Measurements from ENCODE around the gene ILF3. TPM values are rescaled to one million over a fixed set of nuclear protein-coding genes. Genes with fewer than 3 reads are reported as not detected.

The ILF3 gene
- total and polyA plus RNA-seq, 2 of the 13 experiments (the other 11 are each of a cell fraction or from before 2014, with no cell fraction given), result 120 to 173 TPM

DNA sequence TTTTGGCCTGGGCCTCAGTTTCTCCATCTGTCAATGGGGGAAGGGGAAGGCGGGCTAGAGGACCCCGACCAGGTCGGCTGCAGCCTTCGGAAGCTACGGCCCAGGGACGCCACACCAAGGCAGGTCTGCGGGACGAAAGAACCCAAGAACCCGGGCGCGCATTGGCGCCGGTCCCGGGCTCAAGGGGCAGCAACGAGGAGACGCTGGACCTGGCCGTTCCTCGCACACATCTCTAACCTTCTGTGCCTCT, 739 bp upstream of the ILF3 start (continued):
- TF ChIP-seq, protein P1, sequence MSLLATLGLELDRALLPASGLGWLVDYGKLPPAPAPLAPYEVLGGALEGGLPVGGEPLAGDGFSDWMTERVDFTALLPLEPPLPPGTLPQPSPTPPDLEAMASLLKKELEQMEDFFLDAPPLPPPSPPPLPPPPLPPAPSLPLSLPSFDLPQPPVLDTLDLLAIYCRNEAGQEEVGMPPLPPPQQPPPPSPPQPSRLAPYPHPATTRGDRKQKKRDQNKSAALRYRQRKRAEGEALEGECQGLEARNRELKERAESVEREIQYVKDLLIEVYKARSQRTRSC (CRISPR knock-in tag; IDR thresholded peaks at IDR 0.05; ENCODE audit: low read depth), result 0 out of 2 replicates have a peak, but pooled peaks have one; percentile 47
- no peak; the same call in 1 of the 2 replicates for TF ChIP-seq RFX5 (IDR thresholded peaks at IDR 0.05; ENCODE audit: low read depth, low read length)
- TF ChIP-seq EZH2 (conservative IDR thresholded peaks at IDR 0.05; ENCODE audit: low read depth, low read length), result no peak
- TF ChIP-seq ZNF737 (CRISPR knock-in tag; IDR thresholded peaks at IDR 0.05; ENCODE audit: borderline replicate concordance), result no peak
- TF ChIP-seq, protein P2, sequence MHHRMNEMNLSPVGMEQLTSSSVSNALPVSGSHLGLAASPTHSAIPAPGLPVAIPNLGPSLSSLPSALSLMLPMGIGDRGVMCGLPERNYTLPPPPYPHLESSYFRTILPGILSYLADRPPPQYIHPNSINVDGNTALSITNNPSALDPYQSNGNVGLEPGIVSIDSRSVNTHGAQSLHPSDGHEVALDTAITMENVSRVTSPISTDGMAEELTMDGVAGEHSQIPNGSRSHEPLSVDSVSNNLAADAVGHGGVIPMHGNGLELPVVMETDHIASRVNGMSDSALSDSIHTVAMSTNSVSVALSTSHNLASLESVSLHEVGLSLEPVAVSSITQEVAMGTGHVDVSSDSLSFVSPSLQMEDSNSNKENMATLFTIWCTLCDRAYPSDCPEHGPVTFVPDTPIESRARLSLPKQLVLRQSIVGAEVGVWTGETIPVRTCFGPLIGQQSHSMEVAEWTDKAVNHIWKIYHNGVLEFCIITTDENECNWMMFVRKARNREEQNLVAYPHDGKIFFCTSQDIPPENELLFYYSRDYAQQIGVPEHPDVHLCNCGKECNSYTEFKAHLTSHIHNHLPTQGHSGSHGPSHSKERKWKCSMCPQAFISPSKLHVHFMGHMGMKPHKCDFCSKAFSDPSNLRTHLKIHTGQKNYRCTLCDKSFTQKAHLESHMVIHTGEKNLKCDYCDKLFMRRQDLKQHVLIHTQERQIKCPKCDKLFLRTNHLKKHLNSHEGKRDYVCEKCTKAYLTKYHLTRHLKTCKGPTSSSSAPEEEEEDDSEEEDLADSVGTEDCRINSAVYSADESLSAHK (CRISPR knock-in tag; IDR thresholded peaks at IDR 0.05; ENCODE audit: borderline replicate concordance), result no peak
- peak; percentile 43; the same call in 1 of the 2 replicates for TF ChIP-seq DNMT3B (CRISPR knock-in tag; conservative IDR thresholded peaks at IDR 0.05)
- TF ChIP-seq, protein P3, sequence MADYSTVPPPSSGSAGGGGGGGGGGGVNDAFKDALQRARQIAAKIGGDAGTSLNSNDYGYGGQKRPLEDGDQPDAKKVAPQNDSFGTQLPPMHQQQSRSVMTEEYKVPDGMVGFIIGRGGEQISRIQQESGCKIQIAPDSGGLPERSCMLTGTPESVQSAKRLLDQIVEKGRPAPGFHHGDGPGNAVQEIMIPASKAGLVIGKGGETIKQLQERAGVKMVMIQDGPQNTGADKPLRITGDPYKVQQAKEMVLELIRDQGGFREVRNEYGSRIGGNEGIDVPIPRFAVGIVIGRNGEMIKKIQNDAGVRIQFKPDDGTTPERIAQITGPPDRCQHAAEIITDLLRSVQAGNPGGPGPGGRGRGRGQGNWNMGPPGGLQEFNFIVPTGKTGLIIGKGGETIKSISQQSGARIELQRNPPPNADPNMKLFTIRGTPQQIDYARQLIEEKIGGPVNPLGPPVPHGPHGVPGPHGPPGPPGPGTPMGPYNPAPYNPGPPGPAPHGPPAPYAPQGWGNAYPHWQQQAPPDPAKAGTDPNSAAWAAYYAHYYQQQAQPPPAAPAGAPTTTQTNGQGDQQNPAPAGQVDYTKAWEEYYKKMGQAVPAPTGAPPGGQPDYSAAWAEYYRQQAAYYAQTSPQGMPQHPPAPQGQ (CRISPR knock-in tag; IDR thresholded peaks at IDR 0.05; ENCODE audit: borderline replicate concordance), result no peak
- no peak for TF ChIP-seq ZNF296 (CRISPR knock-in tag; conservative IDR thresholded peaks at IDR 0.05)
- TF ChIP-seq CCDC6 (CRISPR knock-in tag; IDR thresholded peaks at IDR 0.05), result no peak
- TF ChIP-seq, protein P4, sequence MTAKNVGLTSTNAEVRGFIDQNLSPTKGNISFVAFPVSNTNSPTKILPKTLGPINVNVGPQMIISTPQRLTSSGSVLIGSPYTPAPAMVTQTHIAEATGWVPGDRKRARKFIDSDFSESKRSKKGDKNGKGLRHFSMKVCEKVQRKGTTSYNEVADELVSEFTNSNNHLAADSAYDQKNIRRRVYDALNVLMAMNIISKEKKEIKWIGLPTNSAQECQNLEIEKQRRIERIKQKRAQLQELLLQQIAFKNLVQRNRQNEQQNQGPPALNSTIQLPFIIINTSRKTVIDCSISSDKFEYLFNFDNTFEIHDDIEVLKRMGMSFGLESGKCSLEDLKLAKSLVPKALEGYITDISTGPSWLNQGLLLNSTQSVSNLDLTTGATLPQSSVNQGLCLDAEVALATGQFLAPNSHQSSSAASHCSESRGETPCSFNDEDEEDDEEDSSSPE (CRISPR knock-in tag; IDR thresholded peaks at IDR 0.05), result no peak
- no peak for TF ChIP-seq ZSCAN29 (CRISPR knock-in tag; conservative IDR thresholded peaks at IDR 0.05)
- no peak for TF ChIP-seq FIP1L1 (IDR thresholded peaks at IDR 0.05; ENCODE audit: borderline replicate concordance, insufficient read depth, low read depth, low read length)
- TF ChIP-seq EHMT2 (IDR thresholded peaks at IDR 0.05; ENCODE audit: borderline replicate concordance, low read depth, low read length), result no peak
- TF ChIP-seq GZF1 (CRISPR knock-in tag; IDR thresholded peaks at IDR 0.05), result 0 out of 2 replicates have a peak, but pooled peaks have one; percentile 80
- TF ChIP-seq SOX6 (IDR thresholded peaks at IDR 0.05), result no peak
- no peak for TF ChIP-seq SOX6 (CRISPR knock-in tag; IDR thresholded peaks at IDR 0.05)
- TF ChIP-seq ATM (IDR thresholded peaks at IDR 0.05; ENCODE audit: borderline replicate concordance), result no peak
- TF ChIP-seq ZNF883 (CRISPR knock-in tag; IDR thresholded peaks at IDR 0.05; ENCODE audit: not compliant biosample characterization), result peak; percentile 58
- peak; percentile 78; the same call in 1 of the 2 replicates for TF ChIP-seq GTF3A (CRISPR knock-in tag; conservative IDR thresholded peaks at IDR 0.05)
- TF ChIP-seq, protein P5, sequence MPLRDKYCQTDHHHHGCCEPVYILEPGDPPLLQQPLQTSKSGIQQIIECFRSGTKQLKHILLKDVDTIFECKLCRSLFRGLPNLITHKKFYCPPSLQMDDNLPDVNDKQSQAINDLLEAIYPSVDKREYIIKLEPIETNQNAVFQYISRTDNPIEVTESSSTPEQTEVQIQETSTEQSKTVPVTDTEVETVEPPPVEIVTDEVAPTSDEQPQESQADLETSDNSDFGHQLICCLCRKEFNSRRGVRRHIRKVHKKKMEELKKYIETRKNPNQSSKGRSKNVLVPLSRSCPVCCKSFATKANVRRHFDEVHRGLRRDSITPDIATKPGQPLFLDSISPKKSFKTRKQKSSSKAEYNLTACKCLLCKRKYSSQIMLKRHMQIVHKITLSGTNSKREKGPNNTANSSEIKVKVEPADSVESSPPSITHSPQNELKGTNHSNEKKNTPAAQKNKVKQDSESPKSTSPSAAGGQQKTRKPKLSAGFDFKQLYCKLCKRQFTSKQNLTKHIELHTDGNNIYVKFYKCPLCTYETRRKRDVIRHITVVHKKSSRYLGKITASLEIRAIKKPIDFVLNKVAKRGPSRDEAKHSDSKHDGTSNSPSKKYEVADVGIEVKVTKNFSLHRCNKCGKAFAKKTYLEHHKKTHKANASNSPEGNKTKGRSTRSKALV (CRISPR knock-in tag; IDR thresholded peaks at IDR 0.05), result no peak
- TF ChIP-seq, protein P6, sequence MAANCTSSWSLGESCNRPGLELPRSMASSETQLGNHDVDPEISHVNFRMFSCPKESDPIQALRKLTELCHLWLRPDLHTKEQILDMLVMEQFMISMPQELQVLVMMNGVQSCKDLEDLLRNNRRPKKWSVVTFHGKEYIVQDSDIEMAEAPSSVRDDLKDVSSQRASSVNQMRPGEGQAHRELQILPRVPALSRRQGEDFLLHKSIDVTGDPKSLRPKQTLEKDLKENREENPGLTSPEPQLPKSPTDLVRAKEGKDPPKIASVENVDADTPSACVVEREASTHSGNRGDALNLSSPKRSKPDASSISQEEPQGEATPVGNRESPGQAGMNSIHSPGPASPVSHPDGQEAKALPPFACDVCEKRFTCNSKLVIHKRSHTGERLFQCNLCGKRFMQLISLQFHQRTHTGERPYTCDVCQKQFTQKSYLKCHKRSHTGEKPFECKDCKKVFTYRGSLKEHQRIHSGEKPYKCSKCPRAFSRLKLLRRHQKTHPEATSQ (CRISPR knock-in tag; IDR thresholded peaks at IDR 0.05; ENCODE audit: borderline replicate concordance), result no peak

Data from HepG2 (cell line).